NCI-H1105 treated with DMSO at 0.1 percent for 48 hours (cell line): ENCODE results near the gene DCBLD2.

Source experiments
- DNase-seq: peaks from one replicate; lab custom pipeline; 2025; lab: John Stamatoyannopoulos, UW

The DCBLD2 gene

GRCh38 chr3:98829246-98829832, 72.2 kb downstream of the DCBLD2 start:
- DNase-seq = no peak

DNA sequence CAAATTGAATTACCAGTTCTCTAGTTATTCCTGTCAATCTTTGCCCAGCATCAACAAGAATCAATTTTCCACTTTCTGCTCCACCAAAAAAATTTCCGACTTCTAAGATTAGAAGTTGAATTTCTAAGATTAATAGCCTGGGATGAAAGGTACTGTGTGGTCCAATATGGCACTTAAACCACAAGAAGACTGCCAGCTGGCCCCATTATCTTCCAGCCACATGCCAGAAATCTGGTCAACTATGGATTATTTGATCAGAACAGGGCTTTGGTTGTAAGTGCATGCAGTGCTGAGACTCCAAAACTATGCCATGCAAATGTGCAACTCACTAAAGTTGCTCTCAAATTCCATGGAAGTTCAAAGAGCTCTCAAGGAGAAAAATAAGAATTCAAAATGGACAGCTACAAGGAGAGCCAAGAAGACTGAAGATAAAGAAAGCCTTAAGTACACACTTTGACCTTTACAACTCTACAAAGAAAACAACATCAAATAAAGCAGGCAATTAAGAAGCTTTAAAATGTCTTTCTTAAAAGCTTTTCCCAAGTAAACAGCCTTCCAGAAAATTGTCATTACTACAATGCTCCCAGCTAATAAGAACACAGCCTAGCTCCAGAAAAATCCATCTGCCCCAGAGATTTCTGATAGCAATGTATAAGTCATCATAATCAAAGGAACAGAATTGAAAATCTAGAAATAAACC, 74.1 kb downstream of the DCBLD2 start:
- no peak for DNase-seq

DNA sequence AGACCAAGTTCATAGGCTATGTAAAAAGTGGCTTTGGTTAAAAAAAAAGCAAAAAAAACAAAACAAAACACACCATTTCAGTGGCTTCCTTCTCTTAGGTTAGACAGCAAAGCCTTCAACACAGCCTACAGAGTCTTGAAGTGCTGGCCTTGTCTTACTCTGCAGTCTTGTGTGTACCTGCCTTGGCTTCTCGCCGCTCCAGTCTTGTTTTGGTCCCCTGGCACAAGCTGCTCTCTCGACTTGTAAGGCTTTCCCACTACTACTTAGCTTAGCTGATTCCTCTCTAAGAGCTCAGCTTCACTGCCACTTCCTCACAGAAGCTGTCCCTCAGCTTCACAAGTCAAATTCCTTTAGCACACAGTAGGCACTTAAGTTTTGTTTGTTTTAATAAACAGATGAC, 75.4 kb downstream of the DCBLD2 start:
- no peak for DNase-seq

- DNase-seq = no peak
Observed at GRCh38 chr3:98824256-98824655, 77.2 kb downstream of the DCBLD2 start.

- no peak for DNase-seq
Observed at GRCh38 chr3:98823791-98824190, 77.7 kb downstream of the DCBLD2 start.

GRCh38 chr3:98821063-98821462, 80.4 kb downstream of the DCBLD2 start:
- DNase-seq = no peak

GRCh38 chr3:98817547-98818041, 83.9 kb downstream of the DCBLD2 start:
- DNase-seq = peak; percentile 57

- no peak for DNase-seq
Observed at GRCh38 chr3:98814817-98815420, 86.6 kb downstream of the DCBLD2 start.

- DNase-seq = peak; percentile 59
Observed at GRCh38 chr3:98812851-98813374, 88.6 kb downstream of the DCBLD2 start.

DNA sequence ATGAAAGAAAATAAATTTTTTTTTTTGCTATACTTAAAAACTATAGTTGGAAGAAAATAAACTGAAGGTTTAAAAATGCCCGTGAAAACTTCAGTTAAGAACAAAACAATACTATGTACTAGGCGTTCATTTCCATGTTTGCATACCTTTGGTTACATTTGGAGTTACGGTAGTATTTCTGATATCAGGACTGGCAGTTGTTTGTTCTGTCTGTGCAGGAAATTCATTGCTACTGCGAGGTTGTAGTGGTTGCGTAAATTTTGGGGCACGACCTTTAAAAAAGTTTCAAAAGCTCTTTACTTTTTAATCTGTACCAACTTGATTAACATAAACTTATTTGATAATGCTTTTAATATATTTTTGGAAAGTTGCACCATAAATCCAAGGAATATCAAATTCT, 90.4 kb downstream of the DCBLD2 start:
- DNase-seq = no peak

DNA sequence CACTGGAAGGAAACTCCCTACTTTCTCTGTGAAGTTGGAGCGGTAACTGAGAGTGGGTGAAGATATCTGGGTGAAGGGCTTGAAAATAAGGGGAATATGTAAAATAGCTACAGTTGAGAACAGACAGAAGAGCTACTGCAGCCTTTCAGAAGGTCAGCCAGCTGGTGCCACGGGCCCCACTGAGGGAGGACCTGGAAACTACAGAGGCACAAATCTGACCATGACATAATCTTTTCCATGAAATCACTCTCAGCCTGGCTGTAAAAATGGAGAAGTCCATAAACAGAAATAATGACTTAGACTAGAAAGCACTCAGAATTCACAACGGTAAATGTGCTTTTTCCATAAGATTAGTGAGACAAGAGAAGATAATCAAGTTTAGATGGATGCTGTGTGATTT, 91.9 kb downstream of the DCBLD2 start:
- DNase-seq = no peak

GRCh38 chr3:98808071-98808470, 93.4 kb downstream of the DCBLD2 start:
- DNase-seq = no peak

DNA sequence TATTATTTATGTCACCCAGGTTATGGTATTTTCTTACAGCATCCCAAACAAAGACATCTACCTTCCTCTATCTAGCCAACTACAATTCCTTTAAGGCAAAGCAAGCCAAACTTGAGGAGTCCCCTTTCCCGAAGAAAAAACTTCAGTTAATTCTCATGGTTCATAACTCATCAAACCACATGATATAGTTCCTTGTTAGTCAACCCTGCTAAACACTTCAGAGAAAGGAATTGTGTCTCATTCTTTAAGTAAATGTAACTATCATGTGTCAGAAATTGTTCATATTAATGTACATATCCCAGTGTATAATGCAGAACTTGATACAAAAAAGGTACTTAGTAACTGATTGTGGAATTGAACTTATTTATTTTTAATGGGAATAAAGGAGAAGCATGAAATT, 93.9 kb downstream of the DCBLD2 start:
- DNase-seq = no peak

DNA sequence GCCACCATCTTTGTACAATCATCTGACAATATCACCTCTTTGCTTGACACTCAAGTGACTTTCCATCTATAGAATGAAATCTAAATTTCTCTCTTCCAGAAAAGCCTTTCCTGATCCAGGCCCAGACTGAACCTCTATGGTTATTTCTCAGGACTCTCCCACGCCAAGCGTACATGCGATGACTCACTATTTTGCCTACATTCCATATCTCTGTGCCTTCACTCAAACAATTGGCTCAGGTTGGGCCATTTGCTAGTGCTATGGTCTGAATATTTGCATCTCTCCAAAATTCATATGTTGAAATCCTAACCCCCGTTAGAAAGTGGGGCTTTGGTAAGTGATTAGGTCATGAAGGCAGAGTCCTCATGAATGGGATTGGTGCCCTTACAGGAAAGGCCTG, 94.5 kb downstream of the DCBLD2 start:
- DNase-seq = no peak

GRCh38 chr3:98806521-98806920, 95.0 kb downstream of the DCBLD2 start:
- DNase-seq = no peak

- no peak for DNase-seq
Observed at GRCh38 chr3:98805571-98805970, 95.9 kb downstream of the DCBLD2 start.

- DNase-seq = no peak
Observed at GRCh38 chr3:98801043-98801747, 100.3 kb downstream of the DCBLD2 start.

DNA sequence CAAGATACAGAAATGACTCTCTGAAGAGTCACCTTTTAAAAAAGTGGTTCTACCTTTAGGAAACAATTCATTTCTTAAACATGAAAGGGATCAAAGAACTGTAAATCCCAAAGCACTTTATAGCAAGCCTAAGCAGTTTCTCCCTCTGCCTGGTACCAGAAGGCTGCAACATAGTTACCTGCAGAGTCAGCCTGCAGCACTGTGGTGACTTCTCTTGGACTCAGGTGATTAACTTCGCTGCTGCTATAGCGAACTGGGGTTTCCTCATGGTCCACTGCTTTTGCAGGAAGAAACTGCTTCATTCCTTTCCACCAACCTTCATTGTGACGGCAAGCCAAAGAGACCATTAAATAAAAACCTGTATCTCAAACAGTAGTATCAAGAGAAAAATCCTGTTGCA, 101.1 kb downstream of the DCBLD2 start:
- DNase-seq = no peak

DNA sequence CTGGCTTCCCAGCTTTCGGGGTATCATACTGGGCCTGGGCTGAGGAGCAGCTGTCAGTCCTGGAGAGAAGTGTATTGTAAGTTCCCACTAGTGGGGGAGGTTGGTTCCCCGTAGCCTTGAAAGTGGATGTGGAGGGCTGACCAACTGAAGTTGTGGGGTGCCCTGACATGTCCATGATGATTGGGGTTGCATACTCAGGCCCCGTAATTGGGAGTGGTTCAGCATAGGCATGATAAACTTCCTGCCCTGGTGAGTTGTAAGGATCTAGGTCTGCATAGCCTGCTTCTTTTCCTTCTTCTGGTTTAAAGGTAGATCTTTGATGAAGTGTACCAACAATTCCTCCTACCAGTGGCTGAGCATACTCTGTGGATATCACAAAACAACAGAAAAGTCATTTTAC, 102.0 kb downstream of the DCBLD2 start:
- no peak for DNase-seq

DNA sequence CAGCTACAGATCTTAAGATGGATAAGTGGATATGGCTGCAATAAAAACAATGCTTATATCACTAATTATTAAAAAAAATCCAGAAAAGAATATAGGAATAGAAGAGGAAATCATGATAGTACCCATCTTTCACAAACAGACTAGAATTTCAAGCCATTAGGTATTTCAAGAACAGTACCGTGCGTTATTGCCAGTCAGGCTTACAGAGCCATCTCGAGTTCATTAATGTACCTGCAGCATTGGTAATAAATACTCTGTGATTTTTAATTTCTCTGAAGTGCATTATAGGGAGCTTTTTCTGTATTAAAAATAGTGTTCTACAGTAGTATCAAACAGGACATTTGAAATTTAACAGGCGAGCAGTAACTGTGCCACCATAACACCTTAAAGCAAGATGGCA, 102.7 kb downstream of the DCBLD2 start:
- DNase-seq = no peak

DNA sequence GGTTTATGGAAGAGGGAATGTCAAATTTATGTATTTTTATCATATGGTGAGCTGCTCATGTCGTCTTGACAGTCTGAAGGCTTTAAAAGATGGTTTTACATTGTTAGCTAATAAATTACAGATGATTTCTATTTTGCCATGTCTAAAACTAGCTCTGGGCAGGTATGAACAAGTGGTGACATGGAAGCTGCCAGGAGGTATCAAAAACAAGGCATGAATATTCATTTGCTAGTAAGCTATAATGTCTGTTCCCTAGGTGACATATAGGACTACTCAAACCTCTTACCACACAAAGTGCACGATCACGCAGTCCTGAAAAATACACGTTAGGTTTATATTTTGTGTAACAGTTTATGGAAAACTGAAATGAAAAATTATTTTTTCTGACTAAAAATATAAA, 103.6 kb downstream of the DCBLD2 start:
- DNase-seq = no peak

GRCh38 chr3:98796334-98796733, 105.2 kb downstream of the DCBLD2 start:
- no peak for DNase-seq

GRCh38 chr3:98793971-98794370, 107.5 kb downstream of the DCBLD2 start:
- DNase-seq = no peak
